Measurements from ENCODE around the gene TTC36.

GRCh38 chr11:118521892-118522311 is 5.4 kb upstream of the TTC36 start:
- TF ChIP-seq CTCF (IDR thresholded peaks at IDR 0.05; ENCODE audit: insufficient read depth, low read length) (no peak), POLR2AphosphoS5 (IDR thresholded peaks at IDR 0.05; ENCODE audit: low read depth) (no peak; the same call in 1 of the 2 replicates), SPI1 (IDR thresholded peaks at IDR 0.05; ENCODE audit: borderline replicate concordance, low read depth) (peak; percentile 72; the same call in 1 of the 2 replicates)

Data from HL-60 (cell line).